ENCODE measurements around the gene RBMS1. TPM values are rescaled to one million over a fixed set of nuclear protein-coding genes. Genes with fewer than 3 reads are reported as not detected.

Gene RBMS1
- total and polyA plus RNA-seq, 4 donors, result 7.9 to 23.5 (median 15.5) TPM

DNA sequence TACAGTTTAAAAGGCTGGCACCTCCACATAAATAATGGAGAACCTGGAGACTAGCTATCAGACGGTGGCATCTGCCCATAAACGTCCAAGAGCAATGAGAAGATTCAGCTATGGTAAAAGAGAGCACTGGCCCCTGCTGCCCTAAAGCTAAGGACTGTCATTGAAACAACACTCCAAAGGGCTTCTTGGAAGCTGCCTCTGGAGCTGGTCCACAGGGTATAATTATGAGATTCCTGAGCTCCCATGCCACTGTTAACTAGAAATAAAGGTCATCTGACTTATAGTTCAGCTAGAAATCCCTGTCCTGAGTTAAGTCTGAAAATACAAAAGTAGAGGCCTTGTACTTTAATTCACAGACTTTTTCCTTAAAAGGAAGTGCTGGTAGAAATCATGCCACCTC is 39.9 kb upstream of the RBMS1 start:
- 76% methylated on average over 2 of the region's 2 CpGs for WGBS
- no peak for DNase-seq (ENCODE audit: low spot score)
- Histone ChIP-seq H3K4me1 (ENCODE audit: control insufficient read depth in 4 of 4, insufficient read depth in 4 of 4, low read length in 3 of 4) (peaks cover 0 to 2% (median 0%) of the 10 kb centered on the region in 4 donors), H3K4me3 (ENCODE audit: low read depth in 1 of 3, low read length in 3 of 3) (no peak overlapping the region), H3K9ac (ENCODE audit: low read depth in 1 of 2, low read length in 2 of 2) (no peak overlapping the region), H3K27me3 (ENCODE audit: control insufficient read depth in 4 of 4, insufficient read depth in 4 of 4, low read length in 3 of 4) (no peaks in the 10 kb centered on the region), H3K36me3 (ENCODE audit: control insufficient read depth in 4 of 4, insufficient read depth in 3 of 4, low read depth in 1 of 4, low read length in 3 of 4) (no peaks in the 10 kb centered on the region), H3K9me3 (ENCODE audit: control insufficient read depth in 4 of 4, low read length in 3 of 4) (no peaks in the 10 kb centered on the region), H3K27ac (ENCODE audit: low read depth in 1 of 2, low read length in 2 of 2) (no peak overlapping the region)
- no peak for TF ChIP-seq GABPA (IDR thresholded peaks at IDR 0.05 in 1 of 2, conservative IDR thresholded peaks at IDR 0.05 in 1 of 2)
- TF ChIP-seq, protein P1, sequence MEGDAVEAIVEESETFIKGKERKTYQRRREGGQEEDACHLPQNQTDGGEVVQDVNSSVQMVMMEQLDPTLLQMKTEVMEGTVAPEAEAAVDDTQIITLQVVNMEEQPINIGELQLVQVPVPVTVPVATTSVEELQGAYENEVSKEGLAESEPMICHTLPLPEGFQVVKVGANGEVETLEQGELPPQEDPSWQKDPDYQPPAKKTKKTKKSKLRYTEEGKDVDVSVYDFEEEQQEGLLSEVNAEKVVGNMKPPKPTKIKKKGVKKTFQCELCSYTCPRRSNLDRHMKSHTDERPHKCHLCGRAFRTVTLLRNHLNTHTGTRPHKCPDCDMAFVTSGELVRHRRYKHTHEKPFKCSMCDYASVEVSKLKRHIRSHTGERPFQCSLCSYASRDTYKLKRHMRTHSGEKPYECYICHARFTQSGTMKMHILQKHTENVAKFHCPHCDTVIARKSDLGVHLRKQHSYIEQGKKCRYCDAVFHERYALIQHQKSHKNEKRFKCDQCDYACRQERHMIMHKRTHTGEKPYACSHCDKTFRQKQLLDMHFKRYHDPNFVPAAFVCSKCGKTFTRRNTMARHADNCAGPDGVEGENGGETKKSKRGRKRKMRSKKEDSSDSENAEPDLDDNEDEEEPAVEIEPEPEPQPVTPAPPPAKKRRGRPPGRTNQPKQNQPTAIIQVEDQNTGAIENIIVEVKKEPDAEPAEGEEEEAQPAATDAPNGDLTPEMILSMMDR (IDR thresholded peaks at IDR 0.05; ENCODE audit: low read depth, low read length, missing input control), result no peak
- no peak for TF ChIP-seq EGR1 (IDR thresholded peaks at IDR 0.05; ENCODE audit: low read depth in 2 of 2)
- no peak for TF ChIP-seq YY1 (IDR thresholded peaks at IDR 0.05)
- TF ChIP-seq RXRA (IDR thresholded peaks at IDR 0.05), result no peak
- no peak for TF ChIP-seq TAF1 (conservative IDR thresholded peaks at IDR 0.05)
- TF ChIP-seq, protein P2, sequence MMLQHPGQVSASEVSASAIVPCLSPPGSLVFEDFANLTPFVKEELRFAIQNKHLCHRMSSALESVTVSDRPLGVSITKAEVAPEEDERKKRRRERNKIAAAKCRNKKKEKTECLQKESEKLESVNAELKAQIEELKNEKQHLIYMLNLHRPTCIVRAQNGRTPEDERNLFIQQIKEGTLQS (IDR thresholded peaks at IDR 0.05), result no peak
- TF ChIP-seq HNF4G (IDR thresholded peaks at IDR 0.05), result no peak
- TF ChIP-seq HNF4A (conservative IDR thresholded peaks at IDR 0.05), result no peak
- TF ChIP-seq, protein P3, sequence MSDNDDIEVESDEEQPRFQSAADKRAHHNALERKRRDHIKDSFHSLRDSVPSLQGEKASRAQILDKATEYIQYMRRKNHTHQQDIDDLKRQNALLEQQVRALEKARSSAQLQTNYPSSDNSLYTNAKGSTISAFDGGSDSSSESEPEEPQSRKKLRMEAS (IDR thresholded peaks at IDR 0.05), result no peak
- TF ChIP-seq RAD21 (IDR thresholded peaks at IDR 0.05), result no peak
- TF ChIP-seq NR2F2 (IDR thresholded peaks at IDR 0.05), result no peak
- TF ChIP-seq, protein P4, sequence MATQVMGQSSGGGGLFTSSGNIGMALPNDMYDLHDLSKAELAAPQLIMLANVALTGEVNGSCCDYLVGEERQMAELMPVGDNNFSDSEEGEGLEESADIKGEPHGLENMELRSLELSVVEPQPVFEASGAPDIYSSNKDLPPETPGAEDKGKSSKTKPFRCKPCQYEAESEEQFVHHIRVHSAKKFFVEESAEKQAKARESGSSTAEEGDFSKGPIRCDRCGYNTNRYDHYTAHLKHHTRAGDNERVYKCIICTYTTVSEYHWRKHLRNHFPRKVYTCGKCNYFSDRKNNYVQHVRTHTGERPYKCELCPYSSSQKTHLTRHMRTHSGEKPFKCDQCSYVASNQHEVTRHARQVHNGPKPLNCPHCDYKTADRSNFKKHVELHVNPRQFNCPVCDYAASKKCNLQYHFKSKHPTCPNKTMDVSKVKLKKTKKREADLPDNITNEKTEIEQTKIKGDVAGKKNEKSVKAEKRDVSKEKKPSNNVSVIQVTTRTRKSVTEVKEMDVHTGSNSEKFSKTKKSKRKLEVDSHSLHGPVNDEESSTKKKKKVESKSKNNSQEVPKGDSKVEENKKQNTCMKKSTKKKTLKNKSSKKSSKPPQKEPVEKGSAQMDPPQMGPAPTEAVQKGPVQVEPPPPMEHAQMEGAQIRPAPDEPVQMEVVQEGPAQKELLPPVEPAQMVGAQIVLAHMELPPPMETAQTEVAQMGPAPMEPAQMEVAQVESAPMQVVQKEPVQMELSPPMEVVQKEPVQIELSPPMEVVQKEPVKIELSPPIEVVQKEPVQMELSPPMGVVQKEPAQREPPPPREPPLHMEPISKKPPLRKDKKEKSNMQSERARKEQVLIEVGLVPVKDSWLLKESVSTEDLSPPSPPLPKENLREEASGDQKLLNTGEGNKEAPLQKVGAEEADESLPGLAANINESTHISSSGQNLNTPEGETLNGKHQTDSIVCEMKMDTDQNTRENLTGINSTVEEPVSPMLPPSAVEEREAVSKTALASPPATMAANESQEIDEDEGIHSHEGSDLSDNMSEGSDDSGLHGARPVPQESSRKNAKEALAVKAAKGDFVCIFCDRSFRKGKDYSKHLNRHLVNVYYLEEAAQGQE (IDR thresholded peaks at IDR 0.05), result no peak
- no peak for TF ChIP-seq JUND (IDR thresholded peaks at IDR 0.05)
- TF ChIP-seq, protein P5, sequence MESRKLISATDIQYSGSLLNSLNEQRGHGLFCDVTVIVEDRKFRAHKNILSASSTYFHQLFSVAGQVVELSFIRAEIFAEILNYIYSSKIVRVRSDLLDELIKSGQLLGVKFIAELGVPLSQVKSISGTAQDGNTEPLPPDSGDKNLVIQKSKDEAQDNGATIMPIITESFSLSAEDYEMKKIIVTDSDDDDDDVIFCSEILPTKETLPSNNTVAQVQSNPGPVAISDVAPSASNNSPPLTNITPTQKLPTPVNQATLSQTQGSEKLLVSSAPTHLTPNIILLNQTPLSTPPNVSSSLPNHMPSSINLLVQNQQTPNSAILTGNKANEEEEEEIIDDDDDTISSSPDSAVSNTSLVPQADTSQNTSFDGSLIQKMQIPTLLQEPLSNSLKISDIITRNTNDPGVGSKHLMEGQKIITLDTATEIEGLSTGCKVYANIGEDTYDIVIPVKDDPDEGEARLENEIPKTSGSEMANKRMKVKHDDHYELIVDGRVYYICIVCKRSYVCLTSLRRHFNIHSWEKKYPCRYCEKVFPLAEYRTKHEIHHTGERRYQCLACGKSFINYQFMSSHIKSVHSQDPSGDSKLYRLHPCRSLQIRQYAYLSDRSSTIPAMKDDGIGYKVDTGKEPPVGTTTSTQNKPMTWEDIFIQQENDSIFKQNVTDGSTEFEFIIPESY (IDR thresholded peaks at IDR 0.05), result no peak
- TF ChIP-seq FOXA2 (IDR thresholded peaks at IDR 0.05), result no peak
- no peak for TF ChIP-seq SP1 (IDR thresholded peaks at IDR 0.05)
- no peak for TF ChIP-seq FOXA1 (IDR thresholded peaks at IDR 0.05)
